HG02885 (cell line): ENCODE measurements around the gene CYP26C1.

Source experiments
- ATAC-seq: cut with Tn5 transposase; IDR thresholded peaks from one replicate; pipeline ENCODE4 v1.9.1; 2021; ENCODE audit warnings: mild to moderate bottlenecking; ENCODE audit not compliant: unreplicated experiment, poor library complexity

The CYP26C1 gene

GRCh38 chr10:93103953-93104352 lies 43.4 kb downstream of the CYP26C1 start:
- ATAC-seq = no peak

DNA sequence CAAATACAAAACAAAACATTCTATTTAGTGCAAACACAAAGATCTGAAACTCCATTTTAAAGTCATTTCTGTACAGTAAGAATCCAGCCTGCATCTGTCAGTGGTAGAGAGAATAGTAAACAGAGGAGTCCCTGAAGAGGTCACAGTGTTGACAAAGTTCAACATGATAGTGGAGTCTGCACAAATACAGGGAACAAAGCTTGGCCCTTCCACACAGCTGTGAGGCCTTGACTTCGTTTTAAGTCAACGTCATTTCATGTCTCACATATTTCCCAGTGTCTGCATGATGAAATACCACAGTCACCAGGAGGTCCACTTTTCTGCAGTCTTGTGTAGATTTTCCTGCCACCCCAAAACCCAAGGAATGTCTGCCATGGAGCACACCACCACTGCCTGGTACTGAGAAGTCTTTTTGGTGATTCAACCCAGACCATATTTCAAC lies 46.1 kb downstream of the CYP26C1 start:
- ATAC-seq = no peak

- peak; percentile 85 for ATAC-seq
Observed at GRCh38 chr10:93110472-93111146, 50.0 kb downstream of the CYP26C1 start.

DNA sequence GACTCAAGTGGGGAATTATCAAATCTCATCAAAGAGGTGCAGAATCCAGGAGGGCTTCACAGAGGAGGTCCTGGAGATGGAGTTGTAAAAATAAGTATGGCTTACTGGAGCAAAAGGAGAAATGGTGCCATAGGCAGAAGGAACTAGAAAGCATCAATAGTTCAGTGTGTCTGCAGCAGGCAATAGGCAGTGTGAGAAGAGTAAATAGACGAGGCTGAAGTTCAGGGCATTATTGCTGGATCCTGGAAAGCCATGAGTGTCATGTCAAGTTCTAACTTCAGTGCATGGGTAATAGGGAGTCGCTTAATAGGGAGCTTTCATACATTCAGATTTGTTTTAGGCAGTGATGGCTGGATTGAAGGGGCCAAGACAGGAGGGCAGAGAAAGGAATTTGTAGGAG lies 52.4 kb downstream of the CYP26C1 start:
- no peak for ATAC-seq

DNA sequence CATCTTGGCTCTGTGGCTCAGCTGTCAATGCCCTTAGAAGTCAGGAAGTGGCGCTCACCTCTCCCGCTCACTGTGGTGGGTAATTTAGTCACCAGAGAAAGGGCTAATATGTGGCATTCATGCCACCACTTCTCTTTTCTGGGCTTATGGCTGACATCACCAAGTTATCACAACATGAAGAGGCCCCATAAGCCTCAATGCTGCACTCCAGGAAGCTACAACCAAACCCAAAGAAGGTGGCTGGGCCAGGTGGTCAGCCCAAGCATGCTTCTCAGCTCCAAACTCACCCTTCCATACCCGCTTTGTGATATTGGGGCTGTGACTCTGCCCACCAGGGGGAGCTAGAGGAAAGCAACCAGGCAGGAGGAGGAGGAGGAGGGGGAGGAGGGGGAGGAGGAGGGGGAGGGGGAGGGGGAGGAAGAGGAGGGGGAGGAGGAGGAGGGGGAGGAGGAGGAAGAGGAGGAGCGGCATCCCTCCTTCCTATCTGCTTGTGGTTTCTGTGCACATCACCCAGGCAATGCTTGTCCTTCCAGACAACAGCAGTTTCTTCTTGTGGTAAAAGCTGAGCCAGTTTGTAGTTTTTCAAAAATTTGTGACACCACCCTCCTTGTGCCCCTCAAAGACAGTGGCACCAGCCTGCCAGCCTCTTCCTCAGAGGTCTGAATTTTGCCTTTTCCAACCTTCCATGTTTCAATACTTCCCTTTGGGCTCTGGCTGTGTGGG lies 55.2 kb downstream of the CYP26C1 start:
- ATAC-seq = peak; percentile 65
